Stimulated activated CD8-positive, alpha-beta memory T cell treated with anti-CD3 and anti-CD28 coated beads, Interleukin-4, amount 100 ng/mL, for 4 hours (primary cell): Measurements from ENCODE around the gene SNX5.
A peak's percentile ranks its signal among the peaks of the same experiment; 100 is the strongest.

ENCODE experiments used
- DNase-seq, 2 donors: peaks; one replicate each; pipeline ENCODE4 v3.0.0-alpha.2; 2020; ENCODE audit warnings: low read depth in 2 of 2, low spot score in 1 of 2

SNX5 gene

GRCh38 chr20:17919149-17919548 lies 49.4 kb downstream of the SNX5 start:
- no peak for DNase-seq

GRCh38 chr20:17917832-17918618 lies 50.6 kb downstream of the SNX5 start:
- DNase-seq: no peak

- no peak for DNase-seq
Observed at GRCh38 chr20:17916433-17916891, 52.1 kb downstream of the SNX5 start.

- no peak for DNase-seq
Observed at GRCh38 chr20:17914957-17915356, 53.6 kb downstream of the SNX5 start.

- DNase-seq: no peak
Observed at GRCh38 chr20:17912916-17913315, 55.7 kb downstream of the SNX5 start.

- DNase-seq: no peak
Observed at GRCh38 chr20:17911927-17912326, 56.7 kb downstream of the SNX5 start.

- DNase-seq: no peak
Observed at GRCh38 chr20:17910828-17911294, 57.7 kb downstream of the SNX5 start.

GRCh38 chr20:17909869-17910321 lies 58.7 kb downstream of the SNX5 start:
- DNase-seq: no peak

- DNase-seq: no peak
Observed at GRCh38 chr20:17905544-17905943, 63.0 kb downstream of the SNX5 start.

- DNase-seq: no peak
Observed at GRCh38 chr20:17904027-17904426, 64.6 kb downstream of the SNX5 start.

- DNase-seq: no peak
Observed at GRCh38 chr20:17902531-17903083, 66.0 kb downstream of the SNX5 start.

GRCh38 chr20:17901971-17902370 lies 66.6 kb downstream of the SNX5 start:
- no peak for DNase-seq

- peak; percentile 14 to 48 for DNase-seq
Observed at GRCh38 chr20:17898548-17898994, 70.0 kb downstream of the SNX5 start.

GRCh38 chr20:17897566-17898307 lies 70.9 kb downstream of the SNX5 start:
- no peak for DNase-seq

GRCh38 chr20:17896771-17897369 lies 71.7 kb downstream of the SNX5 start:
- no peak for DNase-seq

GRCh38 chr20:17896193-17896723 lies 72.3 kb downstream of the SNX5 start:
- no peak for DNase-seq

GRCh38 chr20:17895641-17896171 lies 72.9 kb downstream of the SNX5 start:
- peak; percentile 18 to 33 for DNase-seq

- no peak for DNase-seq
Observed at GRCh38 chr20:17893445-17893844, 75.1 kb downstream of the SNX5 start.

- DNase-seq: no peak
Observed at GRCh38 chr20:17892189-17892938, 76.2 kb downstream of the SNX5 start.
